Measurements from ENCODE around the gene PRDM8. TPM values are rescaled to one million over a fixed set of nuclear protein-coding genes. Genes with fewer than 3 reads are reported as not detected.

The PRDM8 gene
- total RNA-seq, 1 experiment from 2014 or later, result not detected

- no peak for TF ChIP-seq JAZF1 (CRISPR knock-in tag; IDR thresholded peaks at IDR 0.05)
- TF ChIP-seq, protein P1, sequence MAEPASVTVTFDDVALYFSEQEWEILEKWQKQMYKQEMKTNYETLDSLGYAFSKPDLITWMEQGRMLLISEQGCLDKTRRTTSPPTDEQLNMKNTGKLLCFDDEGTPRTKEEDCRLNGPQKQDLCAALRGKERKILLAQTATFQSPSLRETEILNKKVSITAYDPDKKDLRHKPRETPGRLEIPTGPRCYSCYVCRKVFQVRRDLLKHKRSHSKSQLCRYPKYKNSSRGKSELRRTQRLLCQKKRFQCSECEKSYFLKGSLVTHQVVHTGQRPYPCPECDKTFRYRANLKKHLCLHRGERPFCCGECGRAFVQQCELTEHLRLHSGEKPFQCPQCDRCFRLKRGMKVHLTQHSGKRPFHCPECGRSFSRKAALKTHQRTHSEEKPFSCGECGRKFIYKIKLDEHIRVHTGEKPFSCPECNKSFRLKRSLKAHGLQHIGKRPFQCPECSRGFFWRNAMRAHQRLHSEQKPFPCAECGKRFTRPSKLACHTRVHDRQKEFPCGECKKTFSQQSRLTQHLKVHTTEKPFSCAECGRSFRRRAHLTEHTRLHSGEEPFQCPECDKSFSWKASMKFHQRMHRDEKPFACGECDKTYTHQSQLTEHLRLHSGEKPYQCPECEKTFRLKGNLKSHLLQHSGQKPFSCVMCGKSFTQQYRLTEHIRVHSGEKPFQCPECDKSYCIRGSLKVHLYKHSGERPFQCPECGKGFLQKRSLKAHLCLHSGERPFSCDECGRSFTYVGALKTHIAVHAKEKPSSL (CRISPR knock-in tag; conservative IDR thresholded peaks at IDR 0.05), result no peak
Measured at GRCh38 chr4:80226094-80226493, 28.8 kb downstream of the PRDM8 start (continued).

- no peak overlapping the region for H3K4me3 Mint-ChIP-seq
Measured at GRCh38 chr4:80228460-80228859, 31.2 kb downstream of the PRDM8 start.

GRCh38 chr4:80229128-80229527, 31.8 kb downstream of the PRDM8 start:
- no peak overlapping the region for H3K27ac Mint-ChIP-seq
- ATAC-seq (no peak), DNase-seq (ENCODE audit: low spot score) (no peak)
- H3K27me3 Mint-ChIP-seq (ENCODE audit: low read depth), result peaks cover 15% of the 10 kb centered on the region
- H3K36me3 Mint-ChIP-seq, result no peaks in the 10 kb centered on the region
- H3K9me3 Mint-ChIP-seq, result no peaks in the 10 kb centered on the region
- no peak overlapping the region for H3K4me3 Mint-ChIP-seq
- POLR2A ChIA-PET, result no interaction called here
- CTCF ChIA-PET, result interaction anchor here (1.9 kb wide), 1 partner anchor 13 kb away, joined by 5 read pairs; no protein-coding TSS in a partner anchor
- no peak for TF ChIP-seq ZMAT4 (CRISPR knock-in tag; IDR thresholded peaks at IDR 0.05)
- TF ChIP-seq SOX15 (CRISPR knock-in tag; IDR thresholded peaks at IDR 0.05), result no peak
- no peak for TF ChIP-seq NR1H2 (CRISPR knock-in tag; IDR thresholded peaks at IDR 0.05)
- no peak for TF ChIP-seq JAZF1 (CRISPR knock-in tag; IDR thresholded peaks at IDR 0.05)
- TF ChIP-seq, protein P2, sequence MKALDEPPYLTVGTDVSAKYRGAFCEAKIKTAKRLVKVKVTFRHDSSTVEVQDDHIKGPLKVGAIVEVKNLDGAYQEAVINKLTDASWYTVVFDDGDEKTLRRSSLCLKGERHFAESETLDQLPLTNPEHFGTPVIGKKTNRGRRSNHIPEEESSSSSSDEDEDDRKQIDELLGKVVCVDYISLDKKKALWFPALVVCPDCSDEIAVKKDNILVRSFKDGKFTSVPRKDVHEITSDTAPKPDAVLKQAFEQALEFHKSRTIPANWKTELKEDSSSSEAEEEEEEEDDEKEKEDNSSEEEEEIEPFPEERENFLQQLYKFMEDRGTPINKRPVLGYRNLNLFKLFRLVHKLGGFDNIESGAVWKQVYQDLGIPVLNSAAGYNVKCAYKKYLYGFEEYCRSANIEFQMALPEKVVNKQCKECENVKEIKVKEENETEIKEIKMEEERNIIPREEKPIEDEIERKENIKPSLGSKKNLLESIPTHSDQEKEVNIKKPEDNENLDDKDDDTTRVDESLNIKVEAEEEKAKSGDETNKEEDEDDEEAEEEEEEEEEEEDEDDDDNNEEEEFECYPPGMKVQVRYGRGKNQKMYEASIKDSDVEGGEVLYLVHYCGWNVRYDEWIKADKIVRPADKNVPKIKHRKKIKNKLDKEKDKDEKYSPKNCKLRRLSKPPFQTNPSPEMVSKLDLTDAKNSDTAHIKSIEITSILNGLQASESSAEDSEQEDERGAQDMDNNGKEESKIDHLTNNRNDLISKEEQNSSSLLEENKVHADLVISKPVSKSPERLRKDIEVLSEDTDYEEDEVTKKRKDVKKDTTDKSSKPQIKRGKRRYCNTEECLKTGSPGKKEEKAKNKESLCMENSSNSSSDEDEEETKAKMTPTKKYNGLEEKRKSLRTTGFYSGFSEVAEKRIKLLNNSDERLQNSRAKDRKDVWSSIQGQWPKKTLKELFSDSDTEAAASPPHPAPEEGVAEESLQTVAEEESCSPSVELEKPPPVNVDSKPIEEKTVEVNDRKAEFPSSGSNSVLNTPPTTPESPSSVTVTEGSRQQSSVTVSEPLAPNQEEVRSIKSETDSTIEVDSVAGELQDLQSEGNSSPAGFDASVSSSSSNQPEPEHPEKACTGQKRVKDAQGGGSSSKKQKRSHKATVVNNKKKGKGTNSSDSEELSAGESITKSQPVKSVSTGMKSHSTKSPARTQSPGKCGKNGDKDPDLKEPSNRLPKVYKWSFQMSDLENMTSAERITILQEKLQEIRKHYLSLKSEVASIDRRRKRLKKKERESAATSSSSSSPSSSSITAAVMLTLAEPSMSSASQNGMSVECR (CRISPR knock-in tag; IDR thresholded peaks at IDR 0.05; ENCODE audit: borderline replicate concordance), result no peak
- no peak for TF ChIP-seq RELA (CRISPR knock-in tag; IDR thresholded peaks at IDR 0.05; ENCODE audit: borderline replicate concordance)
- H3K4me1 Mint-ChIP-seq, result no peaks in the 10 kb centered on the region

More at GRCh38 chr4:80228460-80228859, 31.2 kb downstream of the PRDM8 start:
- Mint-ChIP-seq H3K9me3 (no peaks in the 10 kb centered on the region), H3K27me3 (ENCODE audit: low read depth) (peaks cover 15% of the 10 kb centered on the region), H3K27ac (no peak overlapping the region), H3K36me3 (no peaks in the 10 kb centered on the region), H3K4me1 (no peaks in the 10 kb centered on the region)
- no peak for DNase-seq (ENCODE audit: low spot score)
- POLR2A ChIA-PET, result no interaction called here
- no peak for ATAC-seq
- TF ChIP-seq SOX15 (CRISPR knock-in tag; IDR thresholded peaks at IDR 0.05), result no peak
- TF ChIP-seq HMGA2 (CRISPR knock-in tag; IDR thresholded peaks at IDR 0.05), result no peak
- TF ChIP-seq MYBL2 (CRISPR knock-in tag; IDR thresholded peaks at IDR 0.05), result no peak
- no peak for TF ChIP-seq ZNF121 (CRISPR knock-in tag; IDR thresholded peaks at IDR 0.05)
- TF ChIP-seq, protein P1 (CRISPR knock-in tag; conservative IDR thresholded peaks at IDR 0.05), result no peak
- no peak for TF ChIP-seq FOXP4 (CRISPR knock-in tag; IDR thresholded peaks at IDR 0.05)
- TF ChIP-seq KAT7 (CRISPR knock-in tag; IDR thresholded peaks at IDR 0.05; ENCODE audit: borderline replicate concordance), result no peak
- CTCF ChIA-PET, result interaction anchor here (1.9 kb wide), 1 partner anchor 13 kb away, joined by 5 read pairs; no protein-coding TSS in a partner anchor
